GM23248 (cell line): ENCODE results near the gene ACD. TPM values are rescaled to one million over a fixed set of nuclear protein-coding genes. Genes with fewer than 3 reads are reported as not detected.

ENCODE experiments used
- DNase-seq: peaks from one replicate; pipeline ENCODE4 v3.0.0-alpha.2; 2015
- H2AFZ ChIP-seq: fragments of 200-600 bp; sonication (generic); 2 replicates; pipeline ENCODE4 v1.6.1; 2016; ENCODE audit warnings: antibody characterized with exemption
- H3F3A ChIP-seq: fragments of 200-600 bp; sonication (generic); 2 replicates; pipeline ENCODE4 v1.6.1; 2016; ENCODE audit warnings: mild to moderate bottlenecking, antibody characterized with exemption, mixed run types; ENCODE audit not compliant: insufficient read depth
- H3K27ac ChIP-seq: fragments of 200-600 bp; sonication (generic); 2 replicates; pipeline ENCODE4 v1.5.1; 2016; ENCODE audit warnings: mild to moderate bottlenecking
- H3K27me3 ChIP-seq: fragments of 200-600 bp; sonication (generic); replicated peaks from 2 replicates; pipeline ENCODE4 v1.6.1; 2016; ENCODE audit warnings: mild to moderate bottlenecking; ENCODE audit not compliant: insufficient read depth
- H3K36me3 ChIP-seq: fragments of 200-600 bp; sonication (generic); 2 replicates; pipeline ENCODE4 v1.6.1; 2016; ENCODE audit warnings: low read depth, mild to moderate bottlenecking
- H3K4me1 ChIP-seq: fragments of 200-600 bp; sonication (generic); 2 replicates; pipeline ENCODE4 v1.6.1; 2016; ENCODE audit warnings: mild to moderate bottlenecking; ENCODE audit not compliant: insufficient read depth
- H3K4me2 ChIP-seq: fragments of 200-600 bp; sonication (generic); one replicate; pipeline ENCODE4 v1.6.1; 2016; ENCODE audit warnings: mild to moderate bottlenecking; ENCODE audit not compliant: unreplicated experiment
- H3K4me3 ChIP-seq: fragments of 200-600 bp; sonication (generic); 2 replicates; pipeline ENCODE4 v1.5.1; 2016; ENCODE audit warnings: mild to moderate bottlenecking
- H3K79me2 ChIP-seq: fragments of 200-600 bp; sonication (generic); 2 replicates; pipeline ENCODE4 v1.6.1; 2016; ENCODE audit warnings: mild to moderate bottlenecking; ENCODE audit not compliant: insufficient read depth
- H3K9ac ChIP-seq: fragments of 200-600 bp; sonication (generic); 2 replicates; pipeline ENCODE4 v1.6.1; 2016; ENCODE audit warnings: mild to moderate bottlenecking
- H3K9me2 ChIP-seq: fragments of 200-600 bp; sonication (generic); 2 replicates; pipeline ENCODE4 v1.6.1; 2016; ENCODE audit warnings: mixed run types, mild to moderate bottlenecking, moderate library complexity; ENCODE audit not compliant: insufficient read depth
- H3K9me3 ChIP-seq: fragments of 200-600 bp; sonication (generic); one replicate; pipeline ENCODE4 v1.6.1; 2017; ENCODE audit warnings: low read depth
- H4K20me1 ChIP-seq: fragments of 200-600 bp; sonication (generic); 2 replicates; pipeline ENCODE4 v1.6.0; 2016; ENCODE audit not compliant: insufficient read depth
- EZH2 ChIP-seq: fragments of 200-600 bp; sonication (generic); IDR thresholded peaks from 2 replicates; pipeline ENCODE4 v1.6.1; 2018; ENCODE audit warnings: antibody characterized with exemption, mild to moderate bottlenecking; ENCODE audit not compliant: insufficient read depth, poor library complexity, severe bottlenecking
- EZH2phosphoT487 ChIP-seq: fragments of 200-600 bp; sonication (generic); IDR thresholded peaks from 2 replicates; pipeline ENCODE4 v1.6.1; 2018; ENCODE audit warnings: antibody characterized with exemption, moderate library complexity, mild to moderate bottlenecking, low read depth; ENCODE audit not compliant: insufficient read depth
- WGBS, 2 experiments: methylation state at CpG; one replicate each; pipeline ENCODE4 v1.1.6; 2015 to 2017; ENCODE audit warnings: low lambda C conversion rate in 2 of 2, low coverage in 1 of 2; ENCODE audit errors: missing lambda C conversion rate in 2 of 2; 5-methylcytosine and 5-hydroxymethylcytosine counted together
- in situ Hi-C: fragments of 300-500 bp; cut with MboI; formaldehyde crosslinking; loops from 2 replicates; pipeline ENCODE4 v1.15.0; 2020
- polyA plus RNA-seq: library from polyadenylated mRNA; unstranded; fragments of >200 nt; fragmentation: Nextera tagmentation; extraction: Ambion mirVana; gene quantifications from 2 replicates; pipeline ENCODE4 v1.2.1, GENCODE V29; 2016
- total RNA-seq: library from RNA; depleted of rRNA; stranded (reverse); fragments of >200 nt; shearing (Covaris generic); gene quantifications from 2 replicates; pipeline ENCODE4 v1.2.3, GENCODE V29; 2014

ACD gene
- total and polyA plus RNA-seq, 2 experiments from 2014 or later = 24.0 to 25.8 TPM

- no peaks in the 10 kb centered on the region for H4K20me1 ChIP-seq
- H3F3A ChIP-seq = peaks cover 8% of the 10 kb centered on the region; the same call in 1 of the 2 replicates
- no peaks in the 10 kb centered on the region; the same call in 1 of the 2 replicates for H3K36me3 ChIP-seq
- no peaks in the 10 kb centered on the region for H3K9me3 ChIP-seq
- H3K27ac ChIP-seq = no peak overlapping the region
- no peak overlapping the region for H3K4me3 ChIP-seq
- peaks cover 20% of the 10 kb centered on the region for H3K27me3 ChIP-seq
- H3K9me2 ChIP-seq = no peaks in the 10 kb centered on the region
- WGBS, 2 experiments = 88 to 90% methylated on average over 9 of the region's 9 CpGs
- TF ChIP-seq EZH2 (no peak), EZH2phosphoT487 (no peak)
- H3K79me2 ChIP-seq = no peaks in the 10 kb centered on the region
- 0 out of 2 replicates have a peak, but pooled peaks cover 6% of the 10 kb centered on the region for H3K4me1 ChIP-seq
- no peak for DNase-seq
- in situ Hi-C loops = no loop called here
- no peak overlapping the region for H3K4me2 ChIP-seq
- H2AFZ ChIP-seq = no peak overlapping the region
- no peak overlapping the region for H3K9ac ChIP-seq
Measured at GRCh38 chr16:67644038-67644437, 16.0 kb downstream of the ACD start.

DNA sequence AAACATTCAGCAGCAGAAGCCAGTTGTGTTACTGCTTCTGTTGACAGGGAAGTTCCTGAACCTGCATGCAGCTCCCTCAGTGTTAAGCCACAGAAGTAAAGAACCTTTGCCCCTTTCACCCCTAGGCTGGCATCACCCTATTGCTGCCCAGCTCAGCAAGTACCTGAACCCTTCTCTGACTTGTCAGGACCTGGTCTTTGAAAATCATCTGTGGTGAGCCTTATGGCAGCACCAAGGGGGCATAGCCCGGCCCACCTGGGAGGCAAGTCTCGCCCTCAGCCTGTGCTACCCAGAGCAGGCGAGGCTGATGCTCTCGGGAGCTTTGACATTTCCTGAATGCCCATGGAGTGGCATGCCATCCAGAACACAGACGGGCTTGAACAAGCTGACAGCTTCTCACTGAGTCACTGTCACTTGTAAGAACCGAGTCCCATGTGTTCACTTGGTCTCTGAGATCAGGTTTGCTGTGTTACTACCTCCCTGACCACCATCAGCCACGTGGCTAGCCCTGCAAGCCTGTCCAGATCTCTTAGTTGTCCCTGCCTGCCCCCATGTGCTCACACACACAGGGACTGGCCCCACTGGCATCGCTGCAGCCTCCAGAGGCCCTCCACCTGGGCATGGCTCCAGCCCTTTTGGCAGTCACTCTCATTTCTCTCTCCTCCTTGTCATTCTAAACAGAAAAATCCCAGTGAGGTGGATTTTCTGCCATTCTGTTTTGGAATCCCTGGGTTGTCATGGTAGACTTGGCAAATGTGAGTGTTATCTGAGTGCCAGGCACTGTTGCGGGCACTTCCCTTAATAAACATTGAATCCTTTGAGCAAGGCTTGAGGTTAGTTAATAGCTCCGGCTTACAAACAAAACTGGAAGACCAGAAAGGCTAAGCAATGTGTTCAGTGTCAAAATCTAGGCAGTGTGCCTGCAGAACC, 18.0 kb downstream of the ACD start:
- Histone ChIP-seq H3K9me2 (no peaks in the 10 kb centered on the region), H3K9me3 (no peaks in the 10 kb centered on the region), H3K36me3 (peaks cover 14% of the 10 kb centered on the region), H2AFZ (no peak overlapping the region), H4K20me1 (no peaks in the 10 kb centered on the region), H3K4me3 (no peak overlapping the region), H3K4me2 (no peak overlapping the region), H3K9ac (peak overlapping the region; percentile 6; the same call in 1 of the 2 replicates), H3K27me3 (peaks cover 4% of the 10 kb centered on the region; the same call in 1 of the 2 replicates), H3K79me2 (no peaks in the 10 kb centered on the region), H3F3A (peaks cover 8% of the 10 kb centered on the region; the same call in 1 of the 2 replicates), H3K27ac (no peak overlapping the region), H3K4me1 (0 out of 2 replicates have a peak, but pooled peaks cover 6% of the 10 kb centered on the region)
- TF ChIP-seq EZH2phosphoT487 = no peak
- no peak for TF ChIP-seq EZH2
- WGBS, 2 experiments = 23% methylated on average over 10 of the region's 10 CpGs
- DNase-seq = peak; percentile 67
- in situ Hi-C loops = no loop called here

GRCh38 chr16:67637625-67638024, 22.4 kb downstream of the ACD start:
- Histone ChIP-seq H3K4me2 (no peak overlapping the region), H3K79me2 (no peaks in the 10 kb centered on the region), H3K27ac (no peak overlapping the region), H3K9ac (no peak overlapping the region), H3K9me2 (no peaks in the 10 kb centered on the region), H3K36me3 (peaks cover 17% of the 10 kb centered on the region), H2AFZ (no peak overlapping the region), H3F3A (peaks cover 8% of the 10 kb centered on the region; the same call in 1 of the 2 replicates), H3K4me3 (no peak overlapping the region), H4K20me1 (no peaks in the 10 kb centered on the region), H3K27me3 (no peaks in the 10 kb centered on the region), H3K9me3 (no peaks in the 10 kb centered on the region), H3K4me1 (0 out of 2 replicates have a peak, but pooled peaks cover 6% of the 10 kb centered on the region)
- DNase-seq = no peak
- WGBS, 2 experiments = 94% methylated on average over 12 of the region's 12 CpGs
- TF ChIP-seq EZH2phosphoT487 = no peak
- TF ChIP-seq EZH2 = no peak
- in situ Hi-C loops = no loop called here

GRCh38 chr16:67636713-67637112, 23.3 kb downstream of the ACD start:
- no peak overlapping the region for H3K9ac ChIP-seq
- peaks cover 6% of the 10 kb centered on the region; the same call in 1 of the 2 replicates for H3F3A ChIP-seq
- no peak overlapping the region for H3K4me2 ChIP-seq
- no peaks in the 10 kb centered on the region for H3K27me3 ChIP-seq
- H3K79me2 ChIP-seq = no peaks in the 10 kb centered on the region
- in situ Hi-C loops = no loop called here
- peaks cover 17% of the 10 kb centered on the region for H3K36me3 ChIP-seq
- no peak overlapping the region for H2AFZ ChIP-seq
- no peak overlapping the region for H3K4me3 ChIP-seq
- no peaks in the 10 kb centered on the region for H4K20me1 ChIP-seq
- H3K9me3 ChIP-seq = no peaks in the 10 kb centered on the region
- H3K27ac ChIP-seq = no peak overlapping the region
- H3K9me2 ChIP-seq = no peaks in the 10 kb centered on the region
- 89 to 90% methylated on average over 8 of the region's 8 CpGs for WGBS, 2 experiments
- TF ChIP-seq EZH2 (no peak), EZH2phosphoT487 (no peak)
- DNase-seq = no peak
- H3K4me1 ChIP-seq = no peaks in the 10 kb centered on the region
